Mammary epithelial cell (primary cell): ENCODE results near the gene PREX1.

Experiments used
- EZH2 ChIP-seq: IDR thresholded peaks from 2 replicates; pipeline ENCODE4 v1.6.1; 2012; ENCODE audit warnings: low read length, inconsistent platforms, borderline replicate concordance
- TF ChIP-seq, protein P1 (sequence below), 2 donors: IDR thresholded peaks in 1 of 2; conservative IDR thresholded peaks in 1 of 2; 2 replicates each; pipeline ENCODE4 v1.5.1; 2011 to 2012; ENCODE audit warnings: inconsistent platforms in 2 of 2, low read length in 2 of 2, mild to moderate bottlenecking in 2 of 2, control low read depth in 1 of 2, low read depth in 1 of 2; ENCODE audit not compliant: insufficient read depth in 1 of 2; ENCODE audit errors: extremely low read depth in 1 of 2

DNA sequence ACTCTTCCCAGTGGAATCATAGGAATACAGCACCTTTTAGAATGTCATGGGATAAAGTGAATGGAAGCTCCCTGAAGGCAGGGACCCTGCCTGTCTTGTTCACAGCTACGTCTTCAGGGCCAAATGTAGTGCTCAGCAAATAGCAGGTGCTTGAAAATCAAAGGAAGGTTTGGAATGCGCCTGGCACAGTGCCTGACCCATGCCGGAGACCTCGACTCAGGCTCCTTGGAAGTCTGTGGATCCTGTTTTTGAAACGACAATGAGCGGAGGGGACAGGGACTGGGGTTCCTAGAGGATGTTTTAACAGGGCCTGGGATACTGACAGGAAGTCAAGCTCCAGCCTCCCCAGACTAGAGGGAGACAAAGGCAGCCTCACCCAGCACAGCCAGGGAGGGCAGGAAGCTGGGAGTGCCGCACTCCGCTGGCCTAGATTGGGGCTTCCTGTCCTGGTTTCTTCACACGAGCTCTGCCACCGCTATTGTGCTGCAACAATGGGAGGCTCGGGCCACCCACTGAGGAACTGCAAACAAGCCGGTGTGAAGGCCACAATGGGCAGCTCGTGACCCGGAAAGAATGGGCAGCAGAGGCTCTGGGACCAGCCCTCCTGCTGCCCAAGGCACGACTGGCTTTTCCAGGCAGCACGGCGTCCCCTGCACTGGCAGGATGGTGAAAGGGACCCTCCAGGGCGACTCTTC, 76.7 kb downstream of the PREX1 start:
- TF ChIP-seq, protein P1, sequence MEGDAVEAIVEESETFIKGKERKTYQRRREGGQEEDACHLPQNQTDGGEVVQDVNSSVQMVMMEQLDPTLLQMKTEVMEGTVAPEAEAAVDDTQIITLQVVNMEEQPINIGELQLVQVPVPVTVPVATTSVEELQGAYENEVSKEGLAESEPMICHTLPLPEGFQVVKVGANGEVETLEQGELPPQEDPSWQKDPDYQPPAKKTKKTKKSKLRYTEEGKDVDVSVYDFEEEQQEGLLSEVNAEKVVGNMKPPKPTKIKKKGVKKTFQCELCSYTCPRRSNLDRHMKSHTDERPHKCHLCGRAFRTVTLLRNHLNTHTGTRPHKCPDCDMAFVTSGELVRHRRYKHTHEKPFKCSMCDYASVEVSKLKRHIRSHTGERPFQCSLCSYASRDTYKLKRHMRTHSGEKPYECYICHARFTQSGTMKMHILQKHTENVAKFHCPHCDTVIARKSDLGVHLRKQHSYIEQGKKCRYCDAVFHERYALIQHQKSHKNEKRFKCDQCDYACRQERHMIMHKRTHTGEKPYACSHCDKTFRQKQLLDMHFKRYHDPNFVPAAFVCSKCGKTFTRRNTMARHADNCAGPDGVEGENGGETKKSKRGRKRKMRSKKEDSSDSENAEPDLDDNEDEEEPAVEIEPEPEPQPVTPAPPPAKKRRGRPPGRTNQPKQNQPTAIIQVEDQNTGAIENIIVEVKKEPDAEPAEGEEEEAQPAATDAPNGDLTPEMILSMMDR (conservative IDR thresholded peaks at IDR 0.05 in 1 of 2, IDR thresholded peaks at IDR 0.05 in 1 of 2; ENCODE audit: extremely low read depth in 1 of 2, insufficient read depth in 1 of 2, low read depth in 1 of 2, low read length in 2 of 2) = no peak
- TF ChIP-seq EZH2 = no peak
